SK-N-MC (cell line): ENCODE measurements around the gene NELFCD.

Experiments
- DNase-seq: peaks from one replicate; pipeline ENCODE4 v3.0.0-alpha.2; 2011; ENCODE audit warnings: low read depth, low spot score
- H3K27ac ChIP-seq: fragments of 200-600 bp; sonication (generic); 2 replicates; pipeline ENCODE4 v1.5.1; 2016; ENCODE audit warnings: mixed run types
- H3K36me3 ChIP-seq: fragments of 200-600 bp; sonication (generic); 2 replicates; pipeline ENCODE4 v1.6.1; 2017; ENCODE audit warnings: antibody characterized with exemption, low read length, mixed read lengths; ENCODE audit not compliant: insufficient read depth
- H3K4me3 ChIP-seq: fragments of 200-600 bp; sonication (generic); 2 replicates; pipeline ENCODE4 v1.5.1; 2016
- H3K9ac ChIP-seq: fragments of 200-600 bp; sonication (generic); 2 replicates; pipeline ENCODE4 v1.8.0; 2017; ENCODE audit warnings: mixed run types, mixed read lengths; ENCODE audit not compliant: insufficient read length
- H3K9me3 ChIP-seq: fragments of 200-600 bp; sonication (generic); 2 replicates; pipeline ENCODE4 v1.6.1; 2017; ENCODE audit warnings: low read depth, mild to moderate bottlenecking, antibody characterized with exemption, low read length, moderate library complexity, mixed read lengths
- EZH2 ChIP-seq: fragments of 200-600 bp; sonication (generic); IDR thresholded peaks from one replicate; pipeline ENCODE4 v1.6.1; 2017; ENCODE audit warnings: antibody characterized with exemption
- FOXP2 ChIP-seq: optimal IDR thresholded peaks from 2 replicates; pipeline ENCODE3; 2011; ENCODE audit warnings: mild to moderate bottlenecking, moderate library complexity; ENCODE audit not compliant: insufficient read depth; ENCODE audit errors: extremely low read length, control extremely low read depth
- POLR2AphosphoS5 ChIP-seq: IDR thresholded peaks from 2 replicates; pipeline ENCODE4 v1.6.1; 2012; ENCODE audit warnings: mild to moderate bottlenecking, low read depth, low read length, borderline replicate concordance

NELFCD gene

GRCh38 chr20:59024111-59024530 lies 43.1 kb downstream of the NELFCD start:
- H3K4me3 ChIP-seq = no peak overlapping the region
- no peak overlapping the region for H3K27ac ChIP-seq
- H3K36me3 ChIP-seq = peaks cover 69% of the 10 kb centered on the region
- DNase-seq = no peak
- no peaks in the 10 kb centered on the region for H3K9me3 ChIP-seq
- TF ChIP-seq FOXP2 (no peak), POLR2AphosphoS5 (no peak), EZH2 (no peak)
- no peak overlapping the region for H3K9ac ChIP-seq

- Histone ChIP-seq H3K4me3 (no peak overlapping the region), H3K36me3 (peaks cover 79% of the 10 kb centered on the region), H3K27ac (peak overlapping the region; percentile 32; the same call in 1 of the 2 replicates), H3K9me3 (no peaks in the 10 kb centered on the region), H3K9ac (no peak overlapping the region)
- no peak for DNase-seq
- no peak for TF ChIP-seq FOXP2
- TF ChIP-seq POLR2AphosphoS5 = no peak
- no peak for TF ChIP-seq EZH2
These were observed 44.0 kb downstream of the NELFCD start for GRCh38 chr20:59025086-59025485.

DNA sequence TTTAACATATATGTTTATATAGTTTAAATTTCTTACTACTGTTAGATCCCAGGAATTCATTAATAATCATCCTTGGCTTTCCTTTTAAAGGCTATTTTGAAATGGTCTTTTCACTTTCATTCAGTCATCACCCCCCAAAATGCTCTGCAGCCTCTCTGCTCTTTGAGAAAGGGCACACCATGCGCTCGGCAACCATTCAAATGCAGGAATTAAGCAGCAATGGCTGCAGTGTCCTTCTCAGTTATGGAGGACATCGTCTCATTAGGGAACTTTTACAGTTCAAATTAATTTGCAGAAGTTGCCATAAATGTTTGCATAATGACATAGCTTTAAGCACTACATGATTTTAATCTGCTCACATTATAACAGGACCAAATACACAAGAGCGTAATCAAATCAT lies 44.5 kb downstream of the NELFCD start:
- H3K9ac ChIP-seq = no peak overlapping the region
- no peak for TF ChIP-seq POLR2AphosphoS5
- TF ChIP-seq FOXP2 = no peak
- TF ChIP-seq EZH2 = no peak
- H3K36me3 ChIP-seq = peaks cover 83% of the 10 kb centered on the region
- no peak overlapping the region for H3K4me3 ChIP-seq
- no peak for DNase-seq
- H3K9me3 ChIP-seq = no peaks in the 10 kb centered on the region
- no peak overlapping the region for H3K27ac ChIP-seq

GRCh38 chr20:59026904-59027740 lies 46.1 kb downstream of the NELFCD start:
- Histone ChIP-seq H3K9me3 (no peaks in the 10 kb centered on the region), H3K9ac (no peak overlapping the region), H3K4me3 (no peak overlapping the region), H3K36me3 (peaks cover 89% of the 10 kb centered on the region), H3K27ac (no peak overlapping the region)
- TF ChIP-seq EZH2 = no peak
- no peak for TF ChIP-seq FOXP2
- no peak for TF ChIP-seq POLR2AphosphoS5
- no peak for DNase-seq

- H3K9ac ChIP-seq = peak overlapping the region; percentile 35
- H3K9me3 ChIP-seq = no peaks in the 10 kb centered on the region
- no peak overlapping the region for H3K4me3 ChIP-seq
- H3K36me3 ChIP-seq = peaks cover 83% of the 10 kb centered on the region
- no peak overlapping the region for H3K27ac ChIP-seq
- no peak for DNase-seq
- TF ChIP-seq FOXP2 (no peak), EZH2 (no peak), POLR2AphosphoS5 (no peak)
These were observed 46.8 kb downstream of the NELFCD start for GRCh38 chr20:59027741-59028320.

DNA sequence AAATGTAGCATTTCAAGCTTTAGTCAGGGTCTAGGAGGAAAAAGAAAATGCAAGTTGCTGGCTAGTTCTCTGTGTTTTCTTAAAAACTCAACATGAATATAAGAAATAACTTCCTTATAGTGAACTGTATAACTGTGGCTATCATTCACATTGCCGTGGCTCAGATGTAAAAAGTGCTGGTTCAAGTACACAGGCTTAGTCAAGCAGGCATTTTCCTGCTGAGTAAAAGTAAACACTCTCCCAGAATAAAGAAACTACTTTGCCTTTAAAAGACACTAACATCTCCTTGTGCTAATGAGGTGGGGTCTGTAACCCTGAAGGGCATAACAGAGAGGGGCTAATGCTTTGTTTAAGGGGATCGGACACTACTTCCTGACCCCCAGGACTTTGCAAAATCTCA lies 47.8 kb downstream of the NELFCD start:
- Histone ChIP-seq H3K9ac (peak overlapping the region; percentile 94), H3K27ac (no peak overlapping the region), H3K9me3 (no peaks in the 10 kb centered on the region), H3K36me3 (peaks cover 77% of the 10 kb centered on the region), H3K4me3 (no peak overlapping the region; the same call in 1 of the 2 replicates)
- DNase-seq = no peak
- TF ChIP-seq FOXP2 (no peak), POLR2AphosphoS5 (no peak), EZH2 (no peak)

- Histone ChIP-seq H3K9ac (peak overlapping the region; percentile 94), H3K36me3 (peaks cover 75% of the 10 kb centered on the region), H3K27ac (no peak overlapping the region), H3K9me3 (no peaks in the 10 kb centered on the region), H3K4me3 (peak overlapping the region; percentile 91)
- no peak for DNase-seq
- TF ChIP-seq EZH2 = no peak
- TF ChIP-seq POLR2AphosphoS5 = no peak
- no peak for TF ChIP-seq FOXP2
These were observed 50.0 kb downstream of the NELFCD start for GRCh38 chr20:59030911-59031563.

- peaks cover 75% of the 10 kb centered on the region for H3K36me3 ChIP-seq
- TF ChIP-seq EZH2 = no peak
- TF ChIP-seq FOXP2 = no peak
- TF ChIP-seq POLR2AphosphoS5 = no peak
- peak overlapping the region; percentile 50 for H3K27ac ChIP-seq
- no peaks in the 10 kb centered on the region for H3K9me3 ChIP-seq
- peak overlapping the region; percentile 94 for H3K9ac ChIP-seq
- peak overlapping the region; percentile 91 for H3K4me3 ChIP-seq
- DNase-seq = no peak
These were observed 50.5 kb downstream of the NELFCD start for GRCh38 chr20:59031564-59032022.
